GM21423 (cell line): Measurements from ENCODE around the gene AP1M1.
"Not testable (repeated sequence)": the region's sequence is repeated elsewhere in the genome, so short reads cannot be mapped to it uniquely, and the experiment has no call there.

Experiments used
- ATAC-seq: cut with Tn5 transposase; IDR thresholded peaks from one replicate; pipeline ENCODE4 v1.9.1; 2021; ENCODE audit warnings: mild to moderate bottlenecking, moderate library complexity; ENCODE audit not compliant: unreplicated experiment

Gene AP1M1

DNA sequence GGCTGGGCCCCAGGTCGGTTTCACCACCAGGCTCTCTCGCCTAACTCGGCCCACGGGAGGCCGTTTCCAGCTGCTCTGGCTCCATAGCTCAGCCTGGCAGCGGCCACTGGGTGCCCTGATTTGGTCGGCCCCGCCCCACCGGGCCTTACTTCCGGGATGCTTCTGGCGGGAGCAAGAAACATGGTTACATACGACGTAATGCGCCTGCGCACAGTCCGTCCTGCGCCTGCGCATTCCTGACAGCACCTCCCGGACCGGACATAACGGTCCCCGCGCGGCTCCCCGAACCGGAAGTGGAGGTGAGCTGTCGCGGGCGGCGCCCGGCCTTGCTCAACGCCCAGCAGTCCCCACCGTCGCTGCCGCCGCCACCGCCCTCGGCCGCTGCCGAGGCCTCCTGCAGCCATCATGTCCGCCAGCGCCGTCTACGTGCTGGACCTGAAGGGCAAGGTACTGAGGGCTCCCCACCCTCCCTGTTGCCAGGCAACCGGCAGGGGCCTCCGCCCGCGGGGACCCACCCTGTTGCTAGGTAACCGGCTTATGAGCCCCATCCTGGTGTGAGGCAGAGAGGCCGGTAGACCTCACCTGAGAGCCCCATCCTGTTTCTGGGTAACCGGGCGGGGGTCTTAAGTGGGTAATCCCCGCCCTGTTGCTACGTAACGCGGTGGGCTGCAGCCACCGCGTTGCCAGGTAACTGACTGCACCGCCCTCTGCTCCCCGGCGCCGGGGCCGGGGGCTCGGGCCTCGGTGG, at the start of gene AP1M1:
AP1M1 (plus strand) TSS at position 290 of the 748 bp plus-strand sequence; CDS start at position 406, 116 bp downstream.
- ATAC-seq = peak; percentile 83

- no peak for ATAC-seq
Measured at GRCh38 chr19:16148443-16149229, 49.1 kb upstream of the AP1M1 start.

DNA sequence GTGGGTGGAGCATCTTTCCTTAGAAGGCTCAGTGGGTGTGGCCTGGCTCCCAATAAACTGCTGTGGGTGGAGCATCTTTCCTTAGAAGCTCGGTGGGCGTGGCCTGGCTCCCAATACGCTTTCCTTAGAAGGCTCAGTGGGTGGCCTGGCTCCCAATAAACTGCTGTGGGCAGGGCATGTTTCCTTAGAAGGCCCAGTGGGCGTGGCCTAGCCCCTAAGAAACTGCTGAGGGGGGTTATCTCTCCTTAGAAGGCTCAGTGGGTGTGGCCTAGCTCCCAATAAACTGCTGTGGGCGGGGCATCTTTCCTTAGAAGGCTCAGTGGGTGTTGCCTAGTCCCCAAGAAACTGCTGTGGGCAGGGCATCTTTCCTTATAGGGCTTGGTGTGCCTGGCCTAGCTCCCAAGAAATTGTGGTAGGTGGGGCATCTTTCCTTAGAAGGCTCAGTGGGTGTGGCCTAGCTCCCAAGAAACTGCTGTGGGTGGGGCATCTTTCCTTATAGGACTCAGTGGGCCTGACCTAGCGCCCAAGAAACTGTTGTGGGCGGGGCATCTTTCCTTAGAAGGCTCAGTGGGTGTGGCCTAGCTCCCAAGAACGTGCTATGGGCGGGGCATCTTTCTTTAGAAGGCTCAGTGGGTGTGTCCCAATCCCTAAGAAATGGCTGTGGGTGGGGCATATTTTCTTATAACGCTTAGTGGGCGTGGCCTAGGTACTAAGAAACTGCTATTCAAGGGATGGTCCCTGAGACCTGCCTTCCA, 44.0 kb upstream of the AP1M1 start:
- ATAC-seq = no peak

DNA sequence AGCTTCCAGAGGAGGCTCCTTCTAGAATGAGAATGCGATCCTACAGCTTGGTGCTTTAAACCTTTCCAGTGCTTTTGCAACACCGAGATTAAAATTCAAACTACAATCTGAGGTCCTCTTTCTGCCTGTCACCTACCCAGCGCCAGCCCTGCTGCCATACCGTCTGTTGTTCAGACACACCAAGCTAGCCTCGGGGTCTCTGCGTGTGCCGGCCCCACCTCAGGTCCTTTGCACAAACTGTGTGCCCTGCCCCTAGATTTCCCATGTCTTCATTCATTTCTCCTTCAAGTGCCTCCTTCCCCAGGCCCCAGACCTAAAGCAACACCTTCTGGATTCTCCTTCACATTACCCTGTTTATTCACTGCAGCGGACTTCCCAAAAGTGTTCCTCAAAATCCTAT, 43.2 kb upstream of the AP1M1 start:
- ATAC-seq = no peak

GRCh38 chr19:16155128-16155527, 42.6 kb upstream of the AP1M1 start:
- ATAC-seq = no peak

- no peak for ATAC-seq
Measured at GRCh38 chr19:16156904-16157303, 40.8 kb upstream of the AP1M1 start.

GRCh38 chr19:16157601-16158000, 40.1 kb upstream of the AP1M1 start:
- ATAC-seq = no peak

- no peak for ATAC-seq
Measured at GRCh38 chr19:16159655-16160054, 38.1 kb upstream of the AP1M1 start.

GRCh38 chr19:16160445-16160942, 37.2 kb upstream of the AP1M1 start:
- no peak for ATAC-seq

DNA sequence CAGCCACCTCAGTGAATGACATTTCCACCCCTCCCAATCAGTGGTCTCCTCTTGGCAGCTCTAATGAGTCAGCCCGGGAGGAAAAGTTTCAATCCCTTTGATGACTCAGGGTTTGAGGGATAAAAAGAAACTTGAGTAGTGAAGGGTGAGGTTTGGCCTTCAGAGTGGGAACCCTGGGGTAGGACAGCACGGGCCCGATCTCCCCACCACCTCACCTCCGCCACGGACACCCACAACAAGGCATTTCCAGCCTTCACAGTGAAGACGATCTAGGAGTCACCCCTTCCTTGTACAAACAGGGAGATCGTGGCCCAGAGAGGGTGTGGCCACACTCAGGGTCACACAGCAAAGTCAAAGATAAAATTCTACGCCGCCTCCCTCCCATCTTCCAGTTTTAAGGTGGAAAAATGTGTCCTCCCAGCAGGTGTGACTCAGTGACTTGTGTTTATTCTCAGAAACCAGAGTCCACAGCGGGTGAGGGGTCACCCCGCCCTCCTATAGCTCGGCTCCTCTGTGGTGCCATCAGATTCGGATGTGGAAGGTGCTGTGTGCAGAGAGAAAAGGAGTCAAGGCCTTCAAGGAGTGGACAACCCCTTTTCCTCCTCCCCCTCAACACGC, 36.7 kb upstream of the AP1M1 start:
- ATAC-seq = no peak

- no peak for ATAC-seq
Measured at GRCh38 chr19:16161840-16162239, 35.9 kb upstream of the AP1M1 start.

DNA sequence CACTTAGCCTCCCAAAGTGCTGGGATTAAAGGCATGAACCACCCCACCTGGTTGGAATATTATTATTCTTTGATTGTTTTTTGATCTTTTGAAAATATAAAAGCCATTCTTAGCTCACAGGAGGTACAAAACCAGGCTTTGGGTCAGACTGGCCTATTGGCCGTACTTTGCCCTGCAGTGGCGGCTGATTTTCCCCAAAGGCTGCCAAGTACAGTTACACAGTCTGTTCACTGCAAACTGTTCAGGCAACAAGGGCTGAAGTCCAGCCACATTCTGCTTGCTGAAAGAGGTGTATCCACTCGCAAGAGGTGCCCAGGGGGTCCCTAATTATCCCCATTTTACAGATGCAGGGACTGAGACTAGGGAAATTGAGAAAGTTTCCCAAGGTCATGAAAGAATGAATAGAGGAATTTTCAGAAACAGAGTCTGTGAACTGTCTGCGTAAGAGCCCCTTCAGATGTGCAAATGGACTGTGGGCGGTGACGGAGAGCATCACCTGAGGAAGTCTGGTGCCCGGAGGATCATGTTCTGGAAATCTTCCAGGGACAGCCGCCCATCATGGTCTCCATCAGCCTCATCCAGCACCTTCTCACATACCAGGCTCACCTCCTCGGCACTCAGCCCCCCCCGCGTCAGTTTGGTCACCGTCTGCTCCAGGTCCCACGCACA, 33.4 kb upstream of the AP1M1 start:
- no peak for ATAC-seq

DNA sequence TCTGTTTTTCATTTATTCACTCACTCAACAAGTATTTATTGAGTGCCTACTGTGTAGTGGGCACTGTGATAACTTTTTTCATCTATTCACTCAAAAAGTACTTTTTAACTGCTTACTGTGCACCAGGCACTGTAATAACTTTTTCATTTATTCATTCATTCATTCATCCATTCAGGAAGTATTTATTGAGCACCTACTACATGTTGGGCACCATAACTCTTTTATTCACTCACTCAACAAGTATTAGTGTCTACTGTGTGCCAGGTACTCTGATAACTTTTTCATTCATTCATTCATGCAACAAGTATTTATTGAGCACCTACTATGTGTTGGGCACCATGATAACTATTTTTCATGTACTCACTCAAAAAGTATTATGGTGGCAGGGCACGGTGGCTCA, 31.3 kb upstream of the AP1M1 start:
- no peak for ATAC-seq

GRCh38 chr19:16167055-16167454, 30.7 kb upstream of the AP1M1 start:
- no peak for ATAC-seq

DNA sequence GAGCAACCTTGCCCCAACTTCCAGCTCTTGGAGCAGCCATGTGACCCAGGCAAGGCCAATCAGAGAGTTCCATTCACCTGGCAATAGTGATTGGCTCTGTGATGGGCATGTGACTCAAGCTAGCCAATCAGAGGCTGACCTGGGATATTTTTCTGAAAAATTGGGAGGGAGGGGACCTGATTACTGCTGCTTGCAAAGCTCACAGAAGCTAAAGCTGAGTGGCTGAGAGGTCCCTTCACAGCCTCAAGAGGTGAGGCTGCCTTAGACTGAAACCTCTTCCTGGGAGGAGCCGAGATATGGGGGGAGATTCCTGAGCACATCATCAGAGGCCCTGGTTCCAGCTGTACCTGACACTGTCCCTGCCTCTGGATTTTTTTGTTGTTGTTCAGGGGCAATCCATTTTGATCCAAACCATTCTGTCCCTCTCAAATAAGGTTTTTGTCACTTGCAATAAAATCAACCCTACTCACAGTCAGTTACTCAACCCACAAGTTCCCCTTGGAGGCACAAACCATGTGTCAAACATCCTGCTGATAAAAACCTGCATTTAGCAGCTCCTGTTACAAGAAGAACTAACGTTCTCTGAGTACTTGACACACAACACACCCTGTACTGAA, 29.1 kb upstream of the AP1M1 start:
- ATAC-seq = no peak

DNA sequence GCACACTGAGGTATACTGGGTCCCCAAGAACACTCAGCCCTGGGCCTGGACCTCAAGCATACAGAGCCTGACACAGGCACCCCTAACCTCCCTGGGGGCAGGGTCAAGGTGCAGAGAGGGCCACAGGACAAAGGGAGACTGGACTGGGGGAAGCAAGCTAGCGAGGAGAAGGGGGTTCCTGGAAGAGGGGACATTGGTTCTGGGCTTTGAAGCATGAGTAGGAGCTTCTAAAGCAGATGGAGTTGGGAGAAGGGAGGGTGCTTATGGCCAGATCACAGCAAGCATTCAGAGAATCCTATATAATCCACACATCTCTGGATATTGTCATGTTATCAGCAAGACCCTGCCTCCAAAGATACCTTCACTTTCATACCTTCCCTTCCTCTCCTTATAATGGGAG, 27.6 kb upstream of the AP1M1 start:
- ATAC-seq = no peak

- no peak for ATAC-seq
Measured at GRCh38 chr19:16175954-16176353, 21.8 kb upstream of the AP1M1 start.

GRCh38 chr19:16178866-16179265, 18.8 kb upstream of the AP1M1 start:
- not testable (repeated sequence) for ATAC-seq

DNA sequence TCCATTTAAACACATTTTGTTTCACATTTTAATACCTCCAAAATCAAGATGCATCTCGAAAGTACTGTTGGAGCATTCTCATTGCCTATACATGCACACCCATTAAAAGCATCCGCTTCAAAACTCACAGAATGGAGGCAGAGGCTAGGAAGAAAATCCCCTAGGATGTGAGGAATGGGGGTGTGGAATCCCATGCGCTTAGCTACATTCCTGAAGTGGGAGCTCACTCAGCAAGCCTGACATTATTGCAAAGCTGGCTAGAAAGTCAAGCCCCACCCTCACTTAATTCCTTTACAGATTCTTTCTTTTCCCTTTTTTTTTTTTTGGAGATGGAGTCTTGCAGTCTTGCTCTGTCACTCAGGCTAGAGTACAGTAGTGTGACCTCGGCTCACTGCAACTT, 17.1 kb upstream of the AP1M1 start:
- ATAC-seq = no peak

DNA sequence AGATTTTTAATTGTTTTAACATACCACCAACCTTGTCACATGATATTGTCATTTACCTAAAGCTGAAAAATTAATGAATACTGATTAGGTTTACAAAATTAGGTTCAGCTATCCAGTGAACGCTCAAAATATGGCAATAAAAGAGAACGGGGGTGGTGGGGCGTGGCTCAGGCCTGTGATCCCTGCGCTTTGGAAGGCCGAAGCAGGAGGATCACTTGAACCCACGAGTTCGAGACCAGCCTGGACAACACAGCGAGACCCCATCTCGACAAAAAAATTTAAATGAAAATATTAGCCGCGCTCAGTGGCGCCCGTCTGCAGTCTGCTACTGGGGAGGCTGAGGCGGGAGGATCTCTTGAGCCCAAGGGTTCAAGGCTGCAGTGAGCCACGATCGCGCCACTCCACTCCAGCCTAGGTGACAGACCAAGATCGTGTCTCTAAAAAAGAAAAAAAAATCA, 13.0 kb upstream of the AP1M1 start:
- ATAC-seq = no peak
